ENCODE data around the gene CT47C1. TPM values are rescaled to one million over a fixed set of nuclear protein-coding genes. Genes with fewer than 3 reads are reported as not detected.

CT47C1 gene
- total and polyA plus RNA-seq, 7 donors = not detected

DNA sequence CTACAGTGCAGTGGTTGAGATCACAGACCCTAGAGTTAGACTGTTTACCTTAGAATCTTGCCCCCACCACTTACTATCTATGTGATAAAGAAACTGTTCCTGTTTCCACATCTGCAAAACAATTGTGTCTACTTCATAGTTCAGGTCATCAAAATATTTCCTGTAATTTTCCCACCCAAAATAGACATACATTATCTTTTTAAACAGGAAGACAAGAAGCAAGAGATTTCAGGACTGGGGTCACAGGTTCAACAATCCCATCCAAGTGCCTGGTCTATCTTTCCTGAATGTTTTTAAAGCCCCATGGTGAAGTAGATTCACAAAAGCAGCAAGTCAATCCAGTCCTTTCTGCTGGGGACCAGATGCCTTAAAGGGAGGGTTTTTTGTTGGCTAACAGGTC lies 41.8 kb upstream of the CT47C1 start:
- Histone ChIP-seq H3K27me3 (ENCODE audit: insufficient read depth in 3 of 3, low read length in 2 of 3) (no peaks in the 10 kb centered on the region), H3K9me3 (no peaks in the 10 kb centered on the region), H3K4me3 (no peak overlapping the region), H3K27ac (no peak overlapping the region), H3K4me1 (no peaks in the 10 kb centered on the region), H3K36me3 (ENCODE audit: insufficient read depth in 1 of 2, low read depth in 1 of 2) (no peaks in the 10 kb centered on the region)
- TF ChIP-seq CTCF (IDR thresholded peaks at IDR 0.05) = no peak
- no peak for ATAC-seq
- no peak for DNase-seq
- intact Hi-C loops (cut with DNase I) = no loop called here

GRCh38 chrX:119036107-119037029 lies 36.4 kb upstream of the CT47C1 start:
- H3K27me3 ChIP-seq (ENCODE audit: insufficient read depth in 3 of 3, low read length in 2 of 3) = no peaks in the 10 kb centered on the region
- no peak for ATAC-seq
- peaks cover 4% of the 10 kb centered on the region for H3K4me1 ChIP-seq
- no peak for DNase-seq
- no peaks in the 10 kb centered on the region for H3K9me3 ChIP-seq
- WGBS, 3 donors = 80 to 86% (median 83%) methylated on average over 4 of the region's 4 CpGs
- no peak overlapping the region for H3K27ac ChIP-seq
- H3K4me3 ChIP-seq = no peak overlapping the region
- intact Hi-C loops (cut with DNase I) = no loop called here
- H3K36me3 ChIP-seq (ENCODE audit: insufficient read depth in 1 of 2, low read depth in 1 of 2) = no peaks in the 10 kb centered on the region
- TF ChIP-seq CTCF (IDR thresholded peaks at IDR 0.05) = no peak

GRCh38 chrX:119040432-119040831 lies 32.4 kb upstream of the CT47C1 start:
- 47 to 62% (median 55%) methylated on average over 6 of the region's 6 CpGs for WGBS, 3 donors
- ATAC-seq (no peak), DNase-seq (no peak)
- Histone ChIP-seq H3K4me1 (peaks cover 4% of the 10 kb centered on the region), H3K27ac (no peak overlapping the region), H3K9me3 (no peaks in the 10 kb centered on the region), H3K27me3 (ENCODE audit: insufficient read depth in 3 of 3, low read length in 2 of 3) (no peaks in the 10 kb centered on the region), H3K4me3 (no peak overlapping the region), H3K36me3 (ENCODE audit: insufficient read depth in 1 of 2, low read depth in 1 of 2) (no peaks in the 10 kb centered on the region)
- TF ChIP-seq CTCF (IDR thresholded peaks at IDR 0.05) = no peak
- intact Hi-C loops (cut with DNase I) = no loop called here

DNA sequence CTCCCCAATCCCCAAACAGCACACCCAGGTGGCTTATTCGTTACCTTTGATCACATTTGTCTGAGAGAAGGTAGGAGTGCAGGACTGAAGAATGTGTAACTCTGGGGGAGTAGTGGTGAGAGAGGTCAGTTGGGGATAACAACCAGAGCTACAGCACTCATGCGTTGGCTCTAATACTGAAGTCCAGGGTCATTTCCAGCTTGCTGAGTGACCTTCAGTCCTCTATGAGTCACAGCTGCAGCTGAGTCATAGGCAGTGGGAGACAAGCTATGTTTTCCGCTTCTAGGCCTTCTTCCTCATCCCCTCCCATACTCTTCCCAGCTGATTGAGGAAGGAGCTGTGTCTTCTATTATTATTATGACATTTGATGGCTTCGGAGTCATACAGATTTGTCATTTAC lies 31.6 kb upstream of the CT47C1 start:
- peaks cover 4% of the 10 kb centered on the region for H3K4me1 ChIP-seq
- no peak overlapping the region for H3K27ac ChIP-seq
- peak; percentile 79 to 92 (median 84) for ATAC-seq
- peak in 1 of 2 donors; percentile 49 for DNase-seq
- TF ChIP-seq CTCF (IDR thresholded peaks at IDR 0.05) = no peak
- WGBS, 3 donors = 31 to 50% (median 34%) methylated on average over 4 of the region's 4 CpGs
- no peak overlapping the region for H3K4me3 ChIP-seq
- H3K27me3 ChIP-seq (ENCODE audit: insufficient read depth in 3 of 3, low read length in 2 of 3) = no peaks in the 10 kb centered on the region
- intact Hi-C loops (cut with DNase I) = no loop called here
- no peaks in the 10 kb centered on the region for H3K9me3 ChIP-seq
- no peaks in the 10 kb centered on the region for H3K36me3 ChIP-seq (ENCODE audit: insufficient read depth in 1 of 2, low read depth in 1 of 2)
